Glutamatergic neuron (in vitro differentiated cells): ENCODE data around the gene IZUMO1. TPM values are rescaled to one million over a fixed set of nuclear protein-coding genes. Genes with fewer than 3 reads are reported as not detected.

Experiments
- DNase-seq: peaks from one replicate; pipeline ENCODE4 v3.0.0; 2022
- H3K27ac Mint-ChIP-seq: one replicate; pipeline ENCODE4 v1.8.0; 2020; ENCODE audit warnings: mild to moderate bottlenecking, mixed read lengths, inconsistent platforms; ENCODE audit not compliant: unreplicated experiment
- H3K27me3 Mint-ChIP-seq: one replicate; pipeline ENCODE4 v1.8.0; 2020; ENCODE audit warnings: mild to moderate bottlenecking, moderate library complexity, mixed read lengths, inconsistent platforms; ENCODE audit not compliant: unreplicated experiment
- H3K36me3 Mint-ChIP-seq: one replicate; pipeline ENCODE4 v1.8.0; 2020; ENCODE audit warnings: mild to moderate bottlenecking, mixed read lengths, inconsistent platforms; ENCODE audit not compliant: unreplicated experiment
- H3K4me1 Mint-ChIP-seq: one replicate; pipeline ENCODE4 v1.8.0; 2020; ENCODE audit warnings: mild to moderate bottlenecking, low read depth, mixed read lengths, inconsistent platforms; ENCODE audit not compliant: unreplicated experiment
- H3K4me3 Mint-ChIP-seq: one replicate; pipeline ENCODE4 v1.8.0; 2020; ENCODE audit warnings: mild to moderate bottlenecking, mixed read lengths, inconsistent platforms; ENCODE audit not compliant: unreplicated experiment
- H3K9me3 Mint-ChIP-seq: one replicate; pipeline ENCODE4 v1.8.0; 2020; ENCODE audit warnings: mild to moderate bottlenecking, moderate library complexity, mixed read lengths, inconsistent platforms; ENCODE audit not compliant: unreplicated experiment
- total RNA-seq: library from RNA; stranded (reverse); fragmentation: NEBNext Ultra II Directional; extraction: Animal tissue kit (Norgen Biotek cat#: 25700); gene quantifications from one replicate; pipeline ENCODE4 v1.2.1, GENCODE V29; 2021; ENCODE audit not compliant: unreplicated experiment
- TF ChIP-seq, protein P1 (sequence below): fragments of 200-600 bp; sonication (generic); IDR thresholded peaks from one replicate; pipeline ENCODE4 v1.5.0; 2021; ENCODE audit not compliant: partially characterized antibody, unreplicated experiment

Gene IZUMO1
- total RNA-seq, 1 donor from 2014 or later = not detected

DNA sequence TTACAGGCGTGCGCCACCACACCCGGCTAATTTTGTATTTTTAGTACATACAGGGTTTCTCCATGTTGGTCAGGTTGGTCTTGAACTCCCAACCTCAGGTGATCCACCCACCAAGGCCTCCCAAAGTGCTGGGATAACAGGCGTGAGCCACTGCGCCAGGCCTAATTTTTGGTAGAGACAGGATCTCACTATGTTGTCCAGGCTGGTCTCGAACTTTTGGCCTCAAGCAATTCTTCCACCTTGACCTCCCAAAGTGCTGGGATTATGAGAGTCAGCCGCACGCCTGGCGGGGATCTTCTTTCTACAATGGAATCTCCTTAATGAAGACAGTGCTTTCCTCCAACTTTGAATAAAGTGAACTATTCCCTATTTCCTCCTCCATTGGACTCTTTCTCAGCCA, 12.1 kb downstream of the IZUMO1 start:
- peak overlapping the region; percentile 86 for H3K27ac Mint-ChIP-seq
- H3K27me3 Mint-ChIP-seq = peaks cover 22% of the 10 kb centered on the region
- H3K4me3 Mint-ChIP-seq = peak overlapping the region; percentile 75
- TF ChIP-seq, protein P1, sequence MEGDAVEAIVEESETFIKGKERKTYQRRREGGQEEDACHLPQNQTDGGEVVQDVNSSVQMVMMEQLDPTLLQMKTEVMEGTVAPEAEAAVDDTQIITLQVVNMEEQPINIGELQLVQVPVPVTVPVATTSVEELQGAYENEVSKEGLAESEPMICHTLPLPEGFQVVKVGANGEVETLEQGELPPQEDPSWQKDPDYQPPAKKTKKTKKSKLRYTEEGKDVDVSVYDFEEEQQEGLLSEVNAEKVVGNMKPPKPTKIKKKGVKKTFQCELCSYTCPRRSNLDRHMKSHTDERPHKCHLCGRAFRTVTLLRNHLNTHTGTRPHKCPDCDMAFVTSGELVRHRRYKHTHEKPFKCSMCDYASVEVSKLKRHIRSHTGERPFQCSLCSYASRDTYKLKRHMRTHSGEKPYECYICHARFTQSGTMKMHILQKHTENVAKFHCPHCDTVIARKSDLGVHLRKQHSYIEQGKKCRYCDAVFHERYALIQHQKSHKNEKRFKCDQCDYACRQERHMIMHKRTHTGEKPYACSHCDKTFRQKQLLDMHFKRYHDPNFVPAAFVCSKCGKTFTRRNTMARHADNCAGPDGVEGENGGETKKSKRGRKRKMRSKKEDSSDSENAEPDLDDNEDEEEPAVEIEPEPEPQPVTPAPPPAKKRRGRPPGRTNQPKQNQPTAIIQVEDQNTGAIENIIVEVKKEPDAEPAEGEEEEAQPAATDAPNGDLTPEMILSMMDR = no peak
- peaks cover 18% of the 10 kb centered on the region for H3K4me1 Mint-ChIP-seq
- DNase-seq = no peak
- H3K9me3 Mint-ChIP-seq = peaks cover 20% of the 10 kb centered on the region
- peaks cover 7% of the 10 kb centered on the region for H3K36me3 Mint-ChIP-seq

DNA sequence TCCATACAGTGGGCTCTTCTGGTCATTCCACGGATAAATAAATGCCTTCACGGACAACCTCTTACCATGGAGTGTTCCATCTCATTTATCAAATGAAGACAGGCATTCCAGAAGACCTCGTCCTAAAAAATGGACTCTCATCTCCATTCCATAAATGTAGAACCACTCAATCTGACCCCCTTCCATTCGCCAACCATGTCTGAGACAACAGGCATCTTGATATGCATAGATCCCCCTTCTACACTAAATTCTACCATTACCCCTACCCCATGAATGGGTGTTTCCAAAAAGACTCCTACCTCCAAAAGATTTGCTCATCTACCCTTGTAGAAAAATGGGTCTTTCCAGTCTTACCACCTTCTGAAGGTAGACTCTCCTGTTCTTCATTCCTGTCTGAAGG, 15.3 kb downstream of the IZUMO1 start:
- H3K4me1 Mint-ChIP-seq = peaks cover 4% of the 10 kb centered on the region
- TF ChIP-seq, protein P1 = no peak
- H3K27me3 Mint-ChIP-seq = peaks cover 9% of the 10 kb centered on the region
- no peak overlapping the region for H3K27ac Mint-ChIP-seq
- peaks cover 8% of the 10 kb centered on the region for H3K9me3 Mint-ChIP-seq
- peaks cover 9% of the 10 kb centered on the region for H3K36me3 Mint-ChIP-seq
- peak overlapping the region; percentile 14 for H3K4me3 Mint-ChIP-seq
- no peak for DNase-seq

DNA sequence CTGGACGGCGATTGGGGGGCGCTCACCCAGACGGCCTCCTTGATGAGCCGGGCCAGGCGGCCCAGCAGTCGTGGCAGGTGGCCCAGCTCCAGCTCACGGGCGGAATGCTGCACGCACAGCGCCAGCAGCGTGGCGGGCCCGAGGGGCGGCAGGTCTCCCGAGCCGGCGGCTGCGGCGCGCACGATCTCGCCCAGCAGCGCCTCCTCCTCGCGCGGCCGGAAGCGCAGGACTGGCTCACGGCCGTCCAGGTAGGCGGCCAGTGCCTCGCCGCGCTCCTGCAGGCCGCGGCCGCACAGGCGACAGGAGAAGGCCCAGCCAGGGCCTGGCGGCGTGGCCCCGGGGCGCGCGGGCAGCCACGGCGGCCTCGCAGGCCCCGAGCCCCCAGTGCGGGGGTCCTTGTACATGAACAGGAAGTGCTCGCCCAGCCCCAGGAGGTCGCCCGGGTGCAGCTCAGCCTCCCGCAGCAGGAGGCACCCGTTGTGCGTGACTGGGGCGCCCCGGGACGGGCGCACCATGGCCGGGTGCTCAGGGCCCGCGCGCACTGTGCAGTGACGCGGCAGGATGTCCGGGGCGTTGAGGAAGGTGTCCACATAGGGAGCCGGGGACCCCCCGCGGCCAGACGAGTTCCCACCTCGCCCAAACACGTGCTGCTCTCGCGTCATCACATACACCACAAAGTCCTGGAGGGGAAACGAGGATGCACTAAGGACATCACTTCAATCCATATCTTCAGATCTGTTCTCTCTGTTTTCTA, 17.6 kb downstream of the IZUMO1 start:
- no peak overlapping the region for H3K4me3 Mint-ChIP-seq
- no peak for DNase-seq
- peaks cover 9% of the 10 kb centered on the region for H3K9me3 Mint-ChIP-seq
- peaks cover 6% of the 10 kb centered on the region for H3K27me3 Mint-ChIP-seq
- TF ChIP-seq, protein P1 = no peak
- H3K27ac Mint-ChIP-seq = no peak overlapping the region
- peaks cover 12% of the 10 kb centered on the region for H3K36me3 Mint-ChIP-seq
- peaks cover 3% of the 10 kb centered on the region for H3K4me1 Mint-ChIP-seq

DNA sequence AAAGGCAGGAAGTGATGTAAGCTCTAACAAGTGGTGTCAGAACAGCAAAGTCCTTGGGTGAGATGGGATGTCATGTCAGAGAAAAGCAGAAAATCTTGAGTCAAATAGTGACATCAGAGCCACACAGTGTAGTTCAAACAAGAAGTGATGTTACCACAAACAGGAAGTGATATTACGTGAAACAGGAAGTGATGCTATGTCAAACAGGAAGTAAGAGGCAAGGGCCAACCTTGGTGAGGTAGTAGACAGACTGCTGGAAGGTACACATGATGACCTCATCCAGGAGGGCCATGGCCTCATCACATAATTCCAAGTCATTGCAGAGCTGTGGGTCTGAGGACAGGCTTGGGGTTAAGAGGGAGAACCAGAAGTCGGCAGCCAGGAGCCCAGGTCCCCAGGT, 20.2 kb downstream of the IZUMO1 start:
- no peak overlapping the region for H3K27ac Mint-ChIP-seq
- peaks cover 13% of the 10 kb centered on the region for H3K9me3 Mint-ChIP-seq

More for the DNA sequence above, 20.2 kb downstream of the IZUMO1 start:
- peaks cover 7% of the 10 kb centered on the region for H3K27me3 Mint-ChIP-seq
- DNase-seq = no peak
- H3K4me1 Mint-ChIP-seq = peaks cover 3% of the 10 kb centered on the region
- no peak overlapping the region for H3K4me3 Mint-ChIP-seq
- peaks cover 9% of the 10 kb centered on the region for H3K36me3 Mint-ChIP-seq
- TF ChIP-seq, protein P1 = no peak
